ENCODE results near the gene NFIA.

DNA sequence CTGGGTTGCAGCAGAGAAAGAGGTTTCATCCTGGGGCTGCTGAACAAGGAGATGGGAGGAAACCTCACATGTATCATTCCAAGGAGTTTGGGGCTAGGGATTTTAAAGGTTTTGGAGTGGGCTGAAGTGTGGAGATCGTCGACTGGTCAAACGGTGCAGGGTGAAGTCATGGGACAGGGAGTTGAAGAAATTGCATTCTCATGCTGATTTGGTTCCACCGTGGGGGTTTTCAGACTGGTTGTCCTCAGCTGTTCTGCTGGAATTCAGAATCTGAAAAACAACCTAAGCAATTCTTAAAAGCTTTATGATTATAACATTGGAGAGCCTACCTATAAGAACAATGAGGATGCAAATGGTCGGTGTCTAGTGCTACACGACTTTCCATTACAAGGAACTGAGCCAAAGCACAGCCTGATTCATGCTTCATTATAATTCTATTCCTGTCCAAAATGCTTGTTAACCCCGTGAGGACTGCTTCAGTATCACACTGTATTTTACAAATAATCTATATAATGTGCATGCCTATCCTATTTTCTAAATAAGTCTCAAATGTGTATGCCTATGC, 399.9 kb downstream of the NFIA start:
- TF ChIP-seq, protein P1, sequence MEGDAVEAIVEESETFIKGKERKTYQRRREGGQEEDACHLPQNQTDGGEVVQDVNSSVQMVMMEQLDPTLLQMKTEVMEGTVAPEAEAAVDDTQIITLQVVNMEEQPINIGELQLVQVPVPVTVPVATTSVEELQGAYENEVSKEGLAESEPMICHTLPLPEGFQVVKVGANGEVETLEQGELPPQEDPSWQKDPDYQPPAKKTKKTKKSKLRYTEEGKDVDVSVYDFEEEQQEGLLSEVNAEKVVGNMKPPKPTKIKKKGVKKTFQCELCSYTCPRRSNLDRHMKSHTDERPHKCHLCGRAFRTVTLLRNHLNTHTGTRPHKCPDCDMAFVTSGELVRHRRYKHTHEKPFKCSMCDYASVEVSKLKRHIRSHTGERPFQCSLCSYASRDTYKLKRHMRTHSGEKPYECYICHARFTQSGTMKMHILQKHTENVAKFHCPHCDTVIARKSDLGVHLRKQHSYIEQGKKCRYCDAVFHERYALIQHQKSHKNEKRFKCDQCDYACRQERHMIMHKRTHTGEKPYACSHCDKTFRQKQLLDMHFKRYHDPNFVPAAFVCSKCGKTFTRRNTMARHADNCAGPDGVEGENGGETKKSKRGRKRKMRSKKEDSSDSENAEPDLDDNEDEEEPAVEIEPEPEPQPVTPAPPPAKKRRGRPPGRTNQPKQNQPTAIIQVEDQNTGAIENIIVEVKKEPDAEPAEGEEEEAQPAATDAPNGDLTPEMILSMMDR (IDR thresholded peaks at IDR 0.05): no peak
- no peak for TF ChIP-seq POLR2A (IDR thresholded peaks at IDR 0.05)

Measured in Peyer's patch (tissue), 4 donors.